Measurements from ENCODE around the gene DR1. TPM values are rescaled to one million over a fixed set of nuclear protein-coding genes. Genes with fewer than 3 reads are reported as not detected.

The DR1 gene
- total and polyA plus RNA-seq, 4 donors: 32.6 to 61.9 (median 46.4) TPM

- WGBS (ENCODE audit: insufficient coverage): no CpG with 5 or more reads among the region's 1 CpG
Observed at GRCh38 chr1:93321720-93322119, 24.0 kb upstream of the DR1 start.

GRCh38 chr1:93322349-93322748, 23.4 kb upstream of the DR1 start:
- no peaks in the 10 kb centered on the region for H3K9me3 ChIP-seq (ENCODE audit: control insufficient read depth, insufficient read depth, low read length)
- H3K36me3 ChIP-seq (ENCODE audit: control insufficient read depth, insufficient read depth, low read length): no peaks in the 10 kb centered on the region

More at GRCh38 chr1:93321720-93322119, 24.0 kb upstream of the DR1 start:
- Histone ChIP-seq H3K9me3 (ENCODE audit: control insufficient read depth, insufficient read depth, low read length) (no peaks in the 10 kb centered on the region), H3K4me1 (ENCODE audit: control insufficient read depth, insufficient read depth, low read length) (no peaks in the 10 kb centered on the region), H3K27me3 (ENCODE audit: control insufficient read depth, insufficient read depth, low read length) (no peaks in the 10 kb centered on the region), H3K4me3 (ENCODE audit: low read depth, low read length) (no peak overlapping the region), H3K36me3 (ENCODE audit: control insufficient read depth, insufficient read depth, low read length) (no peaks in the 10 kb centered on the region), H3K27ac (ENCODE audit: low read depth, low read length) (no peak overlapping the region)
- DNase-seq (ENCODE audit: low read depth in 4 of 6, low spot score in 6 of 6): no peak

GRCh38 chr1:93323185-93323820, 22.4 kb upstream of the DR1 start:
- Histone ChIP-seq H3K27me3 (ENCODE audit: control insufficient read depth, insufficient read depth, low read length) (no peaks in the 10 kb centered on the region), H3K9me3 (ENCODE audit: control insufficient read depth, insufficient read depth, low read length) (no peaks in the 10 kb centered on the region), H3K4me1 (ENCODE audit: control insufficient read depth, insufficient read depth, low read length) (no peaks in the 10 kb centered on the region), H3K36me3 (ENCODE audit: control insufficient read depth, insufficient read depth, low read length) (no peaks in the 10 kb centered on the region), H3K4me3 (ENCODE audit: low read depth, low read length) (no peak overlapping the region), H3K27ac (ENCODE audit: low read depth, low read length) (no peak overlapping the region)
- 50% methylated on average over 1 of the region's 3 CpGs for WGBS (ENCODE audit: insufficient coverage)
- DNase-seq (ENCODE audit: low read depth in 4 of 6, low spot score in 6 of 6): no peak

More at GRCh38 chr1:93322349-93322748, 23.4 kb upstream of the DR1 start:
- H3K27ac ChIP-seq (ENCODE audit: low read depth, low read length): no peak overlapping the region
- no peak overlapping the region for H3K4me3 ChIP-seq (ENCODE audit: low read depth, low read length)
- WGBS (ENCODE audit: insufficient coverage): no CpG with 5 or more reads among the region's 3 CpGs
- no peaks in the 10 kb centered on the region for H3K4me1 ChIP-seq (ENCODE audit: control insufficient read depth, insufficient read depth, low read length)
- DNase-seq (ENCODE audit: low read depth in 4 of 6, low spot score in 6 of 6): no peak
- no peaks in the 10 kb centered on the region for H3K27me3 ChIP-seq (ENCODE audit: control insufficient read depth, insufficient read depth, low read length)

GRCh38 chr1:93324486-93325464, 20.9 kb upstream of the DR1 start:
- H3K9me3 ChIP-seq (ENCODE audit: control insufficient read depth, insufficient read depth, low read length): no peaks in the 10 kb centered on the region
- no peak for DNase-seq (ENCODE audit: low read depth in 4 of 6, low spot score in 6 of 6)
- no peaks in the 10 kb centered on the region for H3K27me3 ChIP-seq (ENCODE audit: control insufficient read depth, insufficient read depth, low read length)
- no peaks in the 10 kb centered on the region for H3K4me1 ChIP-seq (ENCODE audit: control insufficient read depth, insufficient read depth, low read length)
- no peaks in the 10 kb centered on the region for H3K36me3 ChIP-seq (ENCODE audit: control insufficient read depth, insufficient read depth, low read length)
- WGBS (ENCODE audit: insufficient coverage): no CpG with 5 or more reads among the region's 8 CpGs
- H3K27ac ChIP-seq (ENCODE audit: low read depth, low read length): no peak overlapping the region
- no peak overlapping the region for H3K4me3 ChIP-seq (ENCODE audit: low read depth, low read length)

DNA sequence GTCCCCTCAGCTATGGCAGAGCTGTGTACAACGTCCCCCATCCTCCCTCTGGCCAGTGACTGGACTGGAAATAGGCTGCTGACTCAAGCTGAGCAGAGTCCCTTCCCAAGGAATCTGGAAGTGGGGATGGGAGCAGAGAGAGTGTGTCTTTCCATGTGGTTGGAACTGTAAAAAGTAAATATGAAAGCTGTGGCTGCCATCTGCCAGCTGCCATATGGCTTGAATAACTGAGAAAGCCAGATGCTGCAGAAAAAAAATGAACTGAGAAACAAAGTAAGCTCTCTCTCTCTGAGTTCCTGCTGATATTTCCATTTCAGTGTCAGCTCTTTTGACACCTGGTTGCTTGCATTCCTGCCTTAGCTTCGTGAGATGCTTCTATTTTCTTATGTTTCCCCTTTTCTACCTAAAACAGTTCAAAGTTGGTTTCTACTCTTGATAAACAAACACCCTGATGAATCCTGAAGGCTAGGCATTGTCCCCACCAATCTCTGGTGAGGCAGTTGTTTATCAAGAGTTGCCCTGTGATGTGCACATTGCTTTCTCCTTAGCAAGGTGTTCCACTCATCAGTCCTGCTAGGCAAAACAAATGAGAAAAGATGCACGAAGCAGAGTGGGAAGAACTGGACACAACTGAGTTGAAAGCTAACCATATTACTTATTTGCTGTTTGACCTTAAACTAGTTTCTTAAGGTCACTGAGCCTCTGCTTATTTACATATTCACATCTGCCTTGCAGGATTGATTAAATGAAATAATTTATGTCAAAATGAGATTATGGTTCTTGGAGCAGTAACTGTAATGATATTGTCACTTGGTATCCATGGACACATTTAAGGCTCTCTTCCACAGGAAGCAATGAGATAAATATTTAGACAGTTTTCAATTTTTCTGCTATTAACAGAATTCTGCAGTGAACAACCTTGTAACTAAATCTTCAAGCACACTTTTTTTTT, 16.6 kb upstream of the DR1 start:
- Histone ChIP-seq H3K27ac (ENCODE audit: low read depth, low read length) (no peak overlapping the region), H3K4me1 (ENCODE audit: control insufficient read depth, insufficient read depth, low read length) (no peaks in the 10 kb centered on the region), H3K27me3 (ENCODE audit: control insufficient read depth, insufficient read depth, low read length) (no peaks in the 10 kb centered on the region), H3K9me3 (ENCODE audit: control insufficient read depth, insufficient read depth, low read length) (no peaks in the 10 kb centered on the region), H3K4me3 (ENCODE audit: low read depth, low read length) (no peak overlapping the region), H3K36me3 (ENCODE audit: control insufficient read depth, insufficient read depth, low read length) (no peaks in the 10 kb centered on the region)
- peak in 2 of 6 donors; percentile 70 to 81 for DNase-seq (ENCODE audit: low read depth in 4 of 6, low spot score in 6 of 6)
- 62% methylated on average over 2 of the region's 3 CpGs for WGBS (ENCODE audit: insufficient coverage)

GRCh38 chr1:93330196-93330595, 15.5 kb upstream of the DR1 start:
- no peaks in the 10 kb centered on the region for H3K4me1 ChIP-seq (ENCODE audit: control insufficient read depth, insufficient read depth, low read length)
- H3K9me3 ChIP-seq (ENCODE audit: control insufficient read depth, insufficient read depth, low read length): no peaks in the 10 kb centered on the region
- H3K36me3 ChIP-seq (ENCODE audit: control insufficient read depth, insufficient read depth, low read length): no peaks in the 10 kb centered on the region
- no peaks in the 10 kb centered on the region for H3K27me3 ChIP-seq (ENCODE audit: control insufficient read depth, insufficient read depth, low read length)
- no peak for DNase-seq (ENCODE audit: low read depth in 4 of 6, low spot score in 6 of 6)
- no CpG with 5 or more reads among the region's 1 CpG for WGBS (ENCODE audit: insufficient coverage)
- no peak overlapping the region for H3K27ac ChIP-seq (ENCODE audit: low read depth, low read length)
- H3K4me3 ChIP-seq (ENCODE audit: low read depth, low read length): no peak overlapping the region

DNA sequence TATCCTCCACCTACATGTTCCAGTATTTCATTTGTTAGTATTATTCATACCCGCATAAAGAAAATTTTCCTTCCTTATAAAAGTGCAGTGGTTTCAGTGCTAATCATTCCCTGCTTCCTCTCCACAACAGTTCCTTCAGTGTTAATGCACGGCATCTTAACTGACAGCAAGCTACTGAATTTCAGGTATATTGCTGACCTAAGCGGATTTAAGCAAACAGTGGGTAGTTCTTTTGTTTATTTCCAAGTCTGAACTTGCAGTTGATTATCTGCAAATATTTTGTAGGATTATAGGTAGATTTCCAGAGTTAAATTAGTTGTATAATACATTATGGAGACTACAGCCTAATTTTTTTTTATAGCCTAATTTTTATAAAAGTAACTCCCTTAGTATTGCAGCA, 15.1 kb upstream of the DR1 start:
- no peak overlapping the region for H3K4me3 ChIP-seq (ENCODE audit: low read depth, low read length)
- no peak for DNase-seq (ENCODE audit: low read depth in 4 of 6, low spot score in 6 of 6)
- H3K36me3 ChIP-seq (ENCODE audit: control insufficient read depth, insufficient read depth, low read length): no peaks in the 10 kb centered on the region
- no peaks in the 10 kb centered on the region for H3K27me3 ChIP-seq (ENCODE audit: control insufficient read depth, insufficient read depth, low read length)
- no peaks in the 10 kb centered on the region for H3K4me1 ChIP-seq (ENCODE audit: control insufficient read depth, insufficient read depth, low read length)
- H3K27ac ChIP-seq (ENCODE audit: low read depth, low read length): no peak overlapping the region
- H3K9me3 ChIP-seq (ENCODE audit: control insufficient read depth, insufficient read depth, low read length): no peaks in the 10 kb centered on the region
- no CpG with 5 or more reads among the region's 3 CpGs for WGBS (ENCODE audit: insufficient coverage)

DNA sequence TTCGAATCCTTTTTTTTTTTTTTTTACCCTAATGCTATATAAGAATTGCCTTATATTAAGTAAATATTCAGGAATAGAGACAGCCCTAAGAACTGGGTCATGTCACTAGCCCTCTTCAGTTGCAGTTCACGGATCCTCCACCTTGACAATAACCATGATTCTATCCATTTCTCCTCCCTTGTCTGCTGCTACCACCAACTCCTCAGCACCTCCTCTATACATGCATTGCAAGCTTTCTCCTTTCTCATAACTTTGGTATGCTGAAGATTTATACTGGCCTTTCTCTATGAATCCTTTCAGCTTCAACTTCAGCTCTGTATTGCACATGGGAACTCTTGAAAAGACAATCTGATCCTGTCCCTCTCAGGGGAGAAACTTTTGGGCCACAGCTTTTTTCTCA, 14.3 kb upstream of the DR1 start:
- Histone ChIP-seq H3K27me3 (ENCODE audit: control insufficient read depth, insufficient read depth, low read length) (no peaks in the 10 kb centered on the region), H3K4me1 (ENCODE audit: control insufficient read depth, insufficient read depth, low read length) (no peaks in the 10 kb centered on the region), H3K27ac (ENCODE audit: low read depth, low read length) (no peak overlapping the region), H3K4me3 (ENCODE audit: low read depth, low read length) (no peak overlapping the region), H3K9me3 (ENCODE audit: control insufficient read depth, insufficient read depth, low read length) (no peaks in the 10 kb centered on the region), H3K36me3 (ENCODE audit: control insufficient read depth, insufficient read depth, low read length) (no peaks in the 10 kb centered on the region)
- 80% methylated on average over 1 of the region's 2 CpGs for WGBS (ENCODE audit: insufficient coverage)
- DNase-seq (ENCODE audit: low read depth in 4 of 6, low spot score in 6 of 6): no peak

DNA sequence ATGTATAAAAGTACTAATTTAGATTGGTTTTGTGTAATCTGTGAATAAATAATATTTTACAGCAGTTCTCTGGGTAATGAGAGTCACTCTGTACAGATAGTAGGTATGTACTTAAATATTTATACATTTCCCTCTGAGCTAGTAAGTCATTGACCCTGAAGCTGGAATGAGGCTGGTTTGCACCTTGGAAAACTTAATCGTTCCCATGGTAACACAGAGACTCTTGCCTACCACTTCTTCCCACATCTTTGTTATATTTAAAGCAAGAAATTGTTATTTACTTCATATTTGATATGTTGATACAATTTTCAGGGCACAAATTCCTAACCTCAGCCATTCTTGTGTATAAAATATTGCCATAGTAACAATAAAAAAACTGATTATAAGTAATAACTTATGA, 13.3 kb upstream of the DR1 start:
- H3K27me3 ChIP-seq (ENCODE audit: control insufficient read depth, insufficient read depth, low read length): no peaks in the 10 kb centered on the region
- H3K36me3 ChIP-seq (ENCODE audit: control insufficient read depth, insufficient read depth, low read length): no peaks in the 10 kb centered on the region
- no peaks in the 10 kb centered on the region for H3K4me1 ChIP-seq (ENCODE audit: control insufficient read depth, insufficient read depth, low read length)
- no CpG with 5 or more reads among the region's 1 CpG for WGBS (ENCODE audit: insufficient coverage)
- H3K4me3 ChIP-seq (ENCODE audit: low read depth, low read length): no peak overlapping the region
- H3K9me3 ChIP-seq (ENCODE audit: control insufficient read depth, insufficient read depth, low read length): no peaks in the 10 kb centered on the region
- no peak overlapping the region for H3K27ac ChIP-seq (ENCODE audit: low read depth, low read length)
- DNase-seq (ENCODE audit: low read depth in 4 of 6, low spot score in 6 of 6): peak in 1 of 6 donors; percentile 45
